Heart left ventricle (tissue), 13 donors: Measurements from ENCODE around the gene UVRAG.

Source experiments
- POLR2A ChIP-seq, 2 donors: fragments of 450-650 bp; IDR thresholded peaks; one replicate each; pipeline ENCODE4 v1.6.1; 2017; ENCODE audit warnings: antibody characterized with exemption in 2 of 2, mild to moderate bottlenecking in 2 of 2, moderate library complexity in 2 of 2
- TF ChIP-seq, protein P1 (sequence below), 12 donors: fragments of 200-600 bp; sonication (generic) in 4 of 12; IDR thresholded peaks; one replicate each; pipeline versions ENCODE4 v1.5.0 to v1.8.0; 2018 to 2022; ENCODE audit warnings: antibody characterized with exemption in 12 of 12, mild to moderate bottlenecking in 5 of 12
- donor health status: ischemic (EF 13 %, LVEDD 7.1; RV severe dilation, severe dysfunction).
- donor health status: DM: no; HTN: yes; CAD: no.
- donor health status: DM: no; HTN: no; CAD: no.
- donor health status: ischemic (EF 25% LVEDD 6.9; RV normal size, moderate dysfunction).
- donor health status: ischemic (EF 25% LVEDD 5.7; RV mildly dilated, moderate dysfunction).
- donor health status: ischemic (EF 35%, LVEDD 5.7; RV mildly dilated, moderate dysfunction).
- donor health status: nonischemic (EF 11% LVEDD 7.7; RV severe dilation, severe dysfunction).
- donor health status: DM: yes; HTN: yes; CAD: no.
- donor health status: PGD.
- donor health status: ischemic (EF 29% LVEDD 5.4; RV normal size, mild dysfunction).
- donor health status: nonischemic (EF 23%, LVEDD 6.1; RV moderate dilation, normal function).

DNA sequence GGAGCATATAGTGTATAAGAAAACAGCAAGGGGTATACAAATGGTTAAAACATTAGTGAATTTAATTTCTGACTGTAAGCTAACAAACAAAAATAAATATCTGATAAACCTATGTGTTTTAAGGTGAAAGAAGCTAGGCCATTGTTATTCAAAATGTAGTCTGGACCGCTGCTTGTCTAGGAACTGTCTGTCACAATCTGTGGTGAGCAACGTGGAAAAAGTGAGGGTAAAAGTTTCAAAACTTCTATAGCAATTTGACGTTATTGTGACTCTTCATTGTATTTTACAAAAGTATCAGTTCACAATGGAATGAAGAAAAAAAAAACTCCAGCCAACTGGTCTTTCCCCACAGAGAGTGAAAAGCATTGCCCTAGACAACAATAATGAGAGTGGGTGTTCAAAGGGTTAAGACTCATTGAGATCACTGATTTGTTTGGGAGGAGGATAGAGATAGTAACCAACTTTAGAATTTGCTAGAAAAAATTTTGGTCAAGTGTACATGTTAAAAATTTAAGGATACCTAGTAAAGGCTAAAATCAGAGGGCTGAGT lies 79.1 kb downstream of the UVRAG start:
- TF ChIP-seq, protein P1, sequence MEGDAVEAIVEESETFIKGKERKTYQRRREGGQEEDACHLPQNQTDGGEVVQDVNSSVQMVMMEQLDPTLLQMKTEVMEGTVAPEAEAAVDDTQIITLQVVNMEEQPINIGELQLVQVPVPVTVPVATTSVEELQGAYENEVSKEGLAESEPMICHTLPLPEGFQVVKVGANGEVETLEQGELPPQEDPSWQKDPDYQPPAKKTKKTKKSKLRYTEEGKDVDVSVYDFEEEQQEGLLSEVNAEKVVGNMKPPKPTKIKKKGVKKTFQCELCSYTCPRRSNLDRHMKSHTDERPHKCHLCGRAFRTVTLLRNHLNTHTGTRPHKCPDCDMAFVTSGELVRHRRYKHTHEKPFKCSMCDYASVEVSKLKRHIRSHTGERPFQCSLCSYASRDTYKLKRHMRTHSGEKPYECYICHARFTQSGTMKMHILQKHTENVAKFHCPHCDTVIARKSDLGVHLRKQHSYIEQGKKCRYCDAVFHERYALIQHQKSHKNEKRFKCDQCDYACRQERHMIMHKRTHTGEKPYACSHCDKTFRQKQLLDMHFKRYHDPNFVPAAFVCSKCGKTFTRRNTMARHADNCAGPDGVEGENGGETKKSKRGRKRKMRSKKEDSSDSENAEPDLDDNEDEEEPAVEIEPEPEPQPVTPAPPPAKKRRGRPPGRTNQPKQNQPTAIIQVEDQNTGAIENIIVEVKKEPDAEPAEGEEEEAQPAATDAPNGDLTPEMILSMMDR (IDR thresholded peaks at IDR 0.05), result no peak
- TF ChIP-seq POLR2A (IDR thresholded peaks at IDR 0.05), result no peak
